C4-2B (cell line): ENCODE measurements around the gene SMIM13.

Source experiments
- ZFX ChIP-seq: fragments of 450-650 bp; IDR thresholded peaks from 2 replicates; pipeline ENCODE4 v1.6.1; 2017
- TF ChIP-seq, protein P1 (sequence below): fragments of 450-650 bp; conservative IDR thresholded peaks from 2 replicates; pipeline ENCODE4 v1.5.1; 2017; ENCODE audit warnings: mild to moderate bottlenecking

GRCh38 chr6:11089695-11090094 is 3.9 kb upstream of the SMIM13 start:
- TF ChIP-seq, protein P1, sequence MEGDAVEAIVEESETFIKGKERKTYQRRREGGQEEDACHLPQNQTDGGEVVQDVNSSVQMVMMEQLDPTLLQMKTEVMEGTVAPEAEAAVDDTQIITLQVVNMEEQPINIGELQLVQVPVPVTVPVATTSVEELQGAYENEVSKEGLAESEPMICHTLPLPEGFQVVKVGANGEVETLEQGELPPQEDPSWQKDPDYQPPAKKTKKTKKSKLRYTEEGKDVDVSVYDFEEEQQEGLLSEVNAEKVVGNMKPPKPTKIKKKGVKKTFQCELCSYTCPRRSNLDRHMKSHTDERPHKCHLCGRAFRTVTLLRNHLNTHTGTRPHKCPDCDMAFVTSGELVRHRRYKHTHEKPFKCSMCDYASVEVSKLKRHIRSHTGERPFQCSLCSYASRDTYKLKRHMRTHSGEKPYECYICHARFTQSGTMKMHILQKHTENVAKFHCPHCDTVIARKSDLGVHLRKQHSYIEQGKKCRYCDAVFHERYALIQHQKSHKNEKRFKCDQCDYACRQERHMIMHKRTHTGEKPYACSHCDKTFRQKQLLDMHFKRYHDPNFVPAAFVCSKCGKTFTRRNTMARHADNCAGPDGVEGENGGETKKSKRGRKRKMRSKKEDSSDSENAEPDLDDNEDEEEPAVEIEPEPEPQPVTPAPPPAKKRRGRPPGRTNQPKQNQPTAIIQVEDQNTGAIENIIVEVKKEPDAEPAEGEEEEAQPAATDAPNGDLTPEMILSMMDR: no peak
- TF ChIP-seq ZFX: no peak
